ENCODE results near the gene SUCLG2.
"Not testable (repeated sequence)": the region's sequence is repeated elsewhere in the genome, so short reads cannot be mapped to it uniquely, and the experiment has no call there.

The SUCLG2 gene

DNA sequence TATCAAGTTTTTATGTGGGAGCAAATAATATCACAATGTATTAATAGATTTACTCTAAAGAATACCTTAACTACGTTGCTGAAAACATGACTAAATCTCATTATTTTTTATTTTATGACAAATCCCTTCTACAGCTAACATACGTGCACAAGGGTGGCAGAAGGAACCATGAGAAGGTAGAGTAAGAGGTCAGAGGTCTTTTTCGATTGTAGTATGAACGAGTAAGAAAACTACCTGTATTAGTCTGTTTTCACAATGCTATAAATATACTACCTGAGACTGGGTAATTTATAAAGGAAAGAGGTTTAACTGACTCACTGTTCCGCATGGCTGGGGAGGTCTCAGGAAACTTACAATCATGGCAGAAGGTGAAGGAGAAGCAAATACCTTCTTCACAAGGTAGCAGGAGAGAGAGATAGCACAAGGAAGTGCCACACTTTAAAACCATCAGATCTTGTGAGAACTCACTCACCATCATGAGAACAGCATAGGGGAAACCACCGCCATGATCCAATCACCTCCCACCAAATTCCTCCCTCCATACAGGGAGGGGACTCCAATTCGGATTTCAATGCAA, 95.3 kb downstream of the SUCLG2 start:
- DNase-seq (ENCODE audit: low spot score) = no peak

DNA sequence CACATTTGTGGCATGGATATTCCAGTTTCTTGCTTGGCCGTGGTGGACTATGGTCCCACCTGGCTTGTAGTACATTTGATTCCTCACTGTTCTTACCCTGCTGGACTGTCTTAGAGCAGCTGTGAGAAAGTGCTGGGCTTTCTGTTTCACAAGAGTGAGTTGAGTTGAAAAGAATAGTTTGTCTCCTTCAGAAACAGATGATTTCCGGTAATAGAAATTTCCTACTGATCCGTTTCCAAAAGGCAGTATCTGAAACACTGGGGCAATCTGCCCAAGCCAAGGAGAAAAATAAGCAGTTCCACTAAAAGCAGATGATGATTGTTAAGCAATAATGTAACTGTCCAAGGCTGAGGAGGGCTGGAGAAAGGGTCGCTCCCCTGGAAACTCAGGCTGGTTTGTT, 96.0 kb downstream of the SUCLG2 start:
- DNase-seq (ENCODE audit: low spot score) = no peak

DNA sequence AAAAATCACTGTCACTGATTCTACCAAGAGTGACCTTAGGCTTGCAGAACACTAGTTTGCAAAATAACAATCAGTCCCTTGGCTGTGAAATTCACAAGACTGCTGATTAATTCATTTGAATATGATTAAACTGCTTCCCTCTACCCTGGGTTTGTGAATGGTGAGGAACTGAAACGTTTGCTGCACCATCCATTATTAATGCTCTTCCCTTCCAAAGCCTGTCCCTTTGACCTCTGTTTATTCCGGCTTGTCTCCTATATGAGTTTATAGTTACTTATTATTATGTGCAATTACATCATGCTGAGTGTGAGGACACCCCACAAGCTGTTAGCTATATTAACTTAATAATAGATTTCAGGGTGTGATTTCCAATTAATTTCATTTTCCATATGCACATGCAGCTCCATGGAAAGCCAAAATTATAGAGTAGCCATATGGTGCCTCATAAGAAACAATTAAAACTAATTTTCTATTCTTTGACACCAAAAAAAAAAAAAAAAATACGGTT, 96.5 kb downstream of the SUCLG2 start:
- no peak for DNase-seq (ENCODE audit: low spot score)

DNA sequence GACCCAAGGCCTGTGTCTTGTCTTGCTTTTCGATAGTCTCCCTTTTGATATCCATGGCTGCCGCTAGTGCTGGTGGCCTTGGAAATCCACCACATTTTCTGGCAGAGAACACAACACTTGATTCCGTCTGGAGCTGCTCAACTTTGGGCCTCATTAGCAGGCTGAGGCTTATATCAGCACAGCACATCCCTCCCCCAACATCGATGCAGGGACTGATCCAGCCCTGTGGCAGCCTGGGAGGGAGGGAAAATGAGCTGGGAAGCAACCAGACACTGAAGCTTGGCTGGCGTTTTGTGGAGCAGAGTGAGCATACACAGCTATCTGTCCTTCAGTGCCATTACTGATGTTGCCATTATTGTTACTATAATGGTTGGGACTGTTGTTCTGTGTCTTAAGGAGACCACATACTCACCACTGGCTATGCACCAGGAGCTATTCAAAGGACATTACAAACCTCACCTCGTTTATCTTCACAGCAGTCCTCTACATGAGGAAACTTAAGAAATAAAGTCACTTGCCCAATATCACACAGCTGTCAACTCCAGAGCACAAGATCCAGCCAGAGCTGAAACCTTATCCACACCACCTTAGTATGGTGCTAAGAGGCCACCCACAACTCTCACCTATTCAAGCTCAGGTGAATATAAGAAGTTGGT, 102.9 kb downstream of the SUCLG2 start:
- no peak for DNase-seq (ENCODE audit: low spot score)

DNA sequence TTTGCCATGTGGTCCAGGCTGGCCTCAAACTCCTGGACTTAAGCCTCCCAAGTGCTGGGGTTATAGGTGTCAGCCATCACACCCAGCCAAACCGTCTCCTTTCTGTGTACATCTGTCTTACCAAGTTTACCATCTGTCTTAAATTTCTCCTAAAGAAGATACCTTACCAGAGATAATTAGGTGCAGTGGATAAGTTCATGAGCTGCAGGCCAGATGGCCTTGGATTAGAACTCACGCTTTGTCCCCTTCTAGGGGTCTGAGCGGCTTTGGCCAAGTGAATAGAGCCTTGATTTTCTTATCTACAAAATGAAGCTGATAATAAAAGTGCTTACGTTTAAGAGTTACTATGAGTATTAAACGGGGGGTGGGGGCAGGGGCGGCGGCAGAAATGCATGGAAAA, 103.9 kb downstream of the SUCLG2 start:
- DNase-seq (ENCODE audit: low spot score) = no peak

DNA sequence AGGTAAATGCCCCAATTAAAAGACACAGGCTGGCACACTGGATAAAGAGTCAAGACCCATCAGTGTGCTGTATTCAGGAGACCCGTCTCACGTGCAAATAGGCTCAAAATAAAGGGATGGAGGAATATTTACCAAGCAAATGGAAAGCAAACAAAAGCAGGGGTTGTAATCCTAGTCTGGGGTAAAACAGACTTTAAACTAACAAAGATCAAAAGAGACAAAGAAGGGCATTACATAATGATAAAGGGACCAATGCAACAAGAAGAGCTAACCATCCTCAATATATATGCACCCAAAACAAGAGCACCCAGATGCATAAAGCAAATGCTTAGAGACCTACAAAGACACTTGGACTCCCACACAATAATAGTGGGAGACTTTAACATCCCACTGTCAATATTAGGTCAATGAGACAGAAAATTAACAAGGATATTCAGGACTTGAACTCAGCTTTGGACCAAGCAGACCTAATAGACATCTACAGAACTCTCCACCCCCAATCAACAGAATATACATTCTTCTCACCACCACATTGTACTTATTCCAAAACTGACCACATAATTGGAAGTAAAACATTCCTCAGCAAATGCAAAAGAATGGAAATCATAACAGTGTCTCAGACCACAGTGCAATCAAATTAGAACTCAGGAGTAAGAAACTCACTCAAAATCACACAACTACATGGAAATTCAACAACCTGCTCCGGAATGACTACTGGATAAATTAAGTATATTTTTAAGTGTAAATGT, 111.7 kb downstream of the SUCLG2 start:
- DNase-seq (ENCODE audit: low spot score) = not testable (repeated sequence)

DNA sequence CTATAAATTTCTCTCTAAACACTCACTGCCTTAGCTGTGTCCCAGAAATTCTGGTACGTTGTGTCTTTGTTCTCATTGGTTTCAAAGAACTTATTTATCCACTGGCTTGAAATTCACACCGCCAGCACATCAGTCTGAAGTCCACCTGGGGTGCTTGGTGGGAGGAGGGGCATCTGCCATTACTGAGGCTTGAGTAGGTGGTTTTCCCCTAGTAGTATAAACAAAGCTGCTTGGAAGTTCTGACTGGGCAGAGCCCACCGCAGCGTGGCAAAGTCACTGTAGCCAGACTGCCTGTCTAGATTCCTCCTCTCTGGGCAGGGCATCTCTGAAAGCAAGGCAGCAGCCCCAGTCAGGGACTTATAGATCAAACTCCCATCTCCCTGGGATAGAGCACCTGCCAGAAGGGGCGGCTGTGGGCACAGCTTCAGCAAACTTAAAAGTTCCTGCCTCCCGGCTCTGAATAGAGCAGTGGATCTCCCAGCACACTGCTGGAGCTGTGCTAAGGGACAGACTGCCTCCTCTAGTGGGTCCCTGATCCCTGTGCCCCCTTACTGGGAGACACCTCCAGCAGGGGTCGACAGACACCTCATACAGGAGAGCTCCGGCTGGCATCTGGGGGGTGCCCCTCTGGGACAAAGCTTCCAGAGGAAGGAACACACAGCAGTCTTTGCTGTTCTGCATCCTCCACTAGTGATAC, 114.1 kb downstream of the SUCLG2 start:
- DNase-seq (ENCODE audit: low spot score) = no peak

DNA sequence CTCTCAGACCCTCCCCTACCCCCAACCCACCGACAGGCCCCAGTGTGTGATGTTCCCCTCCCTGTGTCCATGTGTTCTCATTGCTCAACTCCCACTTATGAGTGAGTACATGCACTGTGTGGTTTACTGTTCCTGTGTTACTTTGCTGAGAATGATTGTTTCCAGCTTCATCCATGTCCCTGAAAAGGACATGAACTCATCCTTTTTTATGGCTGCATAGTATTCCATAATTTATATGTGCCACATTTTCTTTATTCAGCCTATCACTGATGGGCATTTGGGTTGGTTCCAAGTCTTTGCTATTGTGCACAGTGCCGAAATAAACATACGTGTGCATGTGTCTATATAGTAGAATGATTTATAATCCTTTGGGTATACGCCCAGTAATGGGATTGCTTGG, 117.2 kb downstream of the SUCLG2 start:
- not testable (repeated sequence) for DNase-seq (ENCODE audit: low spot score)

DNA sequence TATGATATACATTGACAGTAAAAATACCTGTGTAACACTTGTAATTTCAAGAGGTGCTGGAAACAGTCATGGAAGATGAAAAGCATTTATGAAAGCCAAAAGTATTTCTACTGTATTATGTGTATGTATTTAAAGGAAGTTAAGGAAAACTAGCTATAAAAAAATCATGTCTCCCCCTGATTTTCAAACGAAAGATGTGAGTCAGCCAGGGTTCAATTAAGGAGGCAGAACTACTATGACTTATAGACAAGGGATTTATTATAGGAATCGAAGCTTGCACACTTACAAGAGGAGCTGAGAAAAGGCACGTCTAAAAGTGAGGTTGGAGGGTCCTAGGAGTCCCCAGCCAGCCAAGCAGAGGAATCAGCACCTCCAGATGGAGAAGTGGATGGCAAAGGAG, 119.4 kb downstream of the SUCLG2 start:
- no peak for DNase-seq (ENCODE audit: low spot score)

DNA sequence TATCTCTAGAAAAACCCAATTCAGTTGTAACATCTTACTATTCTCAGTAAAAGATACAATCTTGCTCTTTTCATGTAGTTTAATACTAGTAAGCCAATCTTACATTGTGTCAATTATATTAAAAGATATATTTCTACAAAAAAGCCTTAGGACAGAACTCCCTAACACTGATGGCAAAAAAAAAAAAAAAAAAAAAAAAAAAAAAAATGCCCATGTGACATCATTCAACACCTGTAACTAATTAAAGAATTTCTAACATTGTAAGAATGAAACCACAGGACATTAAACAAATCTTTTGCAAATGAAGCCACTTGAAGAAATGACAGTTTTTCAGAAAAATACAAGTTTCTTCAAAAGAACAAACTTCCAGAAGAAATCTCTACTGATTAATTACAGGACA, 119.8 kb downstream of the SUCLG2 start:
- DNase-seq (ENCODE audit: low spot score) = no peak

DNA sequence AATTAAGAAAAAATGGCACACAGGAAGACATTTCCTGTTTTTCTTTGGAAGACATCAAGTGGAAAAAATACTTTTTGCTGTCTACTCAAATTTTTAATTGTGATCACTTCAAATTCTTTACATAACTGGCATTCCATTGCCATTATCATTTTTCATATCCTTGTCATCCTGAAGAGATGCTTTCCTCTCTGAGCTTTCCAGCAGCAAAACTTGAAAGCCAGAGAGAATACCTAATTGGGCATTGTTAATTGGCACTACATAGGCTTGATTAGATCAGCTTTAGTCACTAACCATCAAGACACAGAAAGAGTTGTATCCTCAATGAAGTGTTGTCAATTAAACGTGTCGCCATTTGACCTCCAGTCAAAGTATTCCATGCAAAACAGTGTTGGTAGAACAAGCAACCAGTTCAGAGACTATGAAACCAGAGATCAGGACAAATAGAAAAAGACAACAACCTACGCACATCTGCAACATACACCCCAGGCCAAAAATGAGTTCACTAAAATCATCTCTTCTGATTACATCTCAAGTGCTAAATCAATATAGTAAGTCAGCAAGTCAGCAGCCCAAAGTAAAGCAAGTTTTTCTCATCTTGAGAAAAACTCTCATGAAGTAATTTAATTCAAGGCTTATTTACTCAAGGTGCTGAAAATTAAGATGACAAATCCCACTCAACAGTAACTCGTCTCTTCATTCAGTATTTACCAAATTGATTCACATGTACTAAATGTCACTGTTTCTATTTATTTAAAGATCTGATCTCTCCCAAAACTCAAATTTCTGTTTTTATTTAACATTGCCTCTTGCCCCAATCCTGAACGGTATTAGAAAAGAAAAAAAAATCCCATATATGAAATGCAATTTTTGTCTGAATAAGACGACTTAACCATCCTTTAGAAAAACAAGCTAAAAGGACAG, 123.0 kb downstream of the SUCLG2 start:
- DNase-seq (ENCODE audit: low spot score) = no peak

DNA sequence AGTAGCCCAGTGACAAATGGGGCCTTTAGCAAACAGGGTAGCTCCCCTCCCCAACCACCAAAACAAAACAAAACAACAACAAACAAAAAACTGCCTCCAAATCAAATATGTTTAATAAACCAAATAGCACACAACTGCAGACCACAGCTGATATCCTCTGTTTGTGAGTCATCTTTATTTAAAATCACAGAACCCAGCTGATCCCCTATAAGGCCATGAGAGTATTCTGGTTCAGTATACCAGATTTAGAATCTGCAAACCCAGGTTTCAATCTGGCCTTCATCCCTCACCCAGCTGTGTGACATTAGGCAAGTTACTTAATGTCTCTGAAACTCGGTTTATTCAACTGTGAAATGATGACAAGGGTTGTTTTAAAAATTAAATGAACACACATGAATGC, 124.5 kb downstream of the SUCLG2 start:
- DNase-seq (ENCODE audit: low spot score) = no peak

DNA sequence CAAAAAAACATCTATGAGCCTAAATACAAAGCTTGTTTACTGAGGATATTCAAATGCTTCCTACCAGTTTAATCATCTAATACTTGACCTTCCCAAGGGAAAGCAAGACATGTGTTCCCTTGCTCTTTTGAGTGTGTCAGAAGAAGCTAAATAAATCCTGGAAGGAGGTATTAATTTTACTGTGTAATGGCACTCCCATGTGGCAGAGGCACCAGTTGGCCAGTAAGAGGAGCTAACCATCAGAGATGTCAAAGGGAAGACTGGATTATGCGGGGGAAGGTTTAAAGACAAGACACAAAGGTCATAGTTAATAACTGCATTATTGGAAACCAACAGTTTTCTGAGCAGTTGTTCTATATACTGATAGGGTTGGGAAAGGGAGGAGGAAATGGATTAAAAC, 125.1 kb downstream of the SUCLG2 start:
- DNase-seq (ENCODE audit: low spot score) = no peak

DNA sequence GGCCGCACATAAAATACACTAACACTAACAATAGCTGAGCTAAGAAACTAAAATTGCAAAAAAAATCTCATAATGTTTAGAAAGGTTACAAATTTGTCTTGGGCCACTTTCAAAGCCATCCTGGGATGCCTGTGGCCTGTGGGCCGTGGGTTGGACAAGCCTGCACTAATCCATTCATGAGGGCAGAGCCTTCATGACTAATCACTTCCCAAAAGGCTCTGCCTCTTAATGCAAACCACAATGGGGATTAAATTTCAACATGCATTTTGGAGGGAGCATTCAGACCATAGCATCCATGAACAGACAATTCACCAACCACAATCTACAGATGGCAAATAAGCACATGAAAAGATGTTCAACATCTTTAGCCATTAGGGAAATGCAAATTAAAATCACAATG, 128.2 kb downstream of the SUCLG2 start:
- no peak for DNase-seq (ENCODE audit: low spot score)

DNA sequence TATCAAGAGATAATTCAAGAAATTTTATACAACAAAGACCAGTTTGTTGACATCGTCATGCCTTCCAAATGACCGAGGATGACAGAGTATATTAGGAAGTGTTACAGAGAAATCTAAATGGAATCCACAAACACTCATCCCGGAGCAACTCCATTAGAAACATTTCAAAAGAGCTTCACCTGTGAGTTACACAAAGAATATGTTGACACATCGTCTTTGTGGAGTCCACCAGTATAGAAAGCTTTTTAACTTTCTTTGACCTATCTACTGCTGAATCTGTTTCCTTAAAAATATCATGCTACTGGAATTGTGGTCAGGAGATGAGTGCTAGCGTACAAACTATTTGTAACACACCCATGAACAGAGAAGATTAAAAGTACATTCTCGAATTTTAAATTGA, 130.4 kb downstream of the SUCLG2 start:
- DNase-seq (ENCODE audit: low spot score) = no peak

DNA sequence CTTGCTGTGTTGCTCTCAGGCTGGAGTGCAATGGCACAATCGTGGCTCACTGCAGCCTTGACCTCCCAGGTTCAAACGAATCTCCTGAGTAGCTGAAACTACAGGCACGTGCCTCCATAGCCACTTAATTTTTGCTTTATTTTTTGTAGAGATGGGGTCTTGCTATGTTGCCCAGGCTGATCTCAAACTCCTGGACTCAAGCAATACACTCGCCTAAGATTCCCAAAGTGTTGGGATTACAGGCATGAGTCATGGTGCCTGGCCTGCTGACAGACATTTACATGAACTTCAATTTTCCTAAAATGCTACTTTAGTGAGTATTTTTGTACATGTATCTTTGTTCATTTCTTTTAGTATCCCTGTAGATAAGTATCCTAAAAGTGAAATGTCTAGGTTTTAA, 132.3 kb downstream of the SUCLG2 start:
- DNase-seq (ENCODE audit: low spot score) = no peak

DNA sequence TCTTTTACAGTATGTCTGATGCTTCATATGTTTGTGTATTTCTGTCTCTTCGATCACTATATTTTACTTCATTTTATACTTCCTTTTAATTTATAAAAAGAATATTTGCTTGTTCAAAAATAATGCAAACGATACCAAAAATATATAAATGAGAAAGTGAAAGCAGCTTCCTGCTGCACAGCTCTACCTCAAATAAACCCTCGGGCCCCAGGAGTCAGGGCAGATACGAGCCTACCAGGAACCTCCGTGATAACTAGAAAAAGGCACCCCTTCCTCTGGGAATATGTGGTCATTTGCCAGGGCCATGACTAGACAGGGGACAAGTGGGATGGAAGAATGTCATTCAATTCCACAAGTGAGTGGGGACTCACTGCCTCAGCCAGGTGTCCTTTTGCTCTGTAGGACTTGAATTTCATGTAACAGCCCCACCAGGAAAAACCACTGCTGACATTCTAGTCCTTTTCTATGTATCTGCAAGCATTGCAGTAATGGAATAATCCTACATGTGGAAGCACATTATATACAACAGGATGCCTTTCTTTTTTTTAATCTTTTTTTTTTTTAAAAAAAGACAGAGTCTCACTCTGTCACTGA, 133.3 kb downstream of the SUCLG2 start:
- no peak for DNase-seq (ENCODE audit: low spot score)

DNA sequence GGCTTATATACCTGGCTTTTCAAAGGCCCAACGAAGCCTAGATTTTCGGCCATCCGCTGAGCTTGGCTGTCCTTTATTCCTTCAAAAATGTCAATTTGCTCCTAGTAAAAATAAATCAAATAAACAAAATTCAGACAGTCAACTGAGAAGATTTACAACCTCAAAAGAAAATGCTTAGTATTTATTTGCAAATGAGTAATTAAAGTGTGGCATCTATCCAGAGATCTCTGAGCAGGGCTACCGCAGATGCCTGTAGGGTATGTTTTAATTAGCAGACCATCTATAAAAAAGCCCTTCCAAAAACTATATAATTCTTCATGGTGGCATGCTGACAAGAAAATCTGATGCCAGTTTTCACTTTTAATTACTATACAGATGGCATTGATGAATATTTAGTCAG, 136.2 kb downstream of the SUCLG2 start:
- DNase-seq (ENCODE audit: low spot score) = no peak

DNA sequence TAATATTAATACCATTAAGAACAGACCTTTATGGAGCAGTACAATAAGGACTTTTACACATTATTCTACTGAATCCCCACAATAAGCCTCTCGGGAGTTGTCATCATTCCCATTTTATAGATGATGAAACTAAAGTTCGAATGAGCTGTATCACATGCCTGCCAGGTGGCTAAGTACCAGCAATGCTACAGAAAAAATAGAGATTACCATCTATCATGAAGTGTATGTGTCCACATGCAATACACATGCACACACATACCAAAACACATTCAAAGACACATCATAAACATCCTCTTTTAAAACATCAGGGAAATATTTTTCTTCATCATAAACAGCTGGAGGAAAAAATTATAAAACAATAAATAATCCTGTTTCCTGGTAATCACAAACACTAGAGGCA, 136.6 kb downstream of the SUCLG2 start:
- no peak for DNase-seq (ENCODE audit: low spot score)

DNA sequence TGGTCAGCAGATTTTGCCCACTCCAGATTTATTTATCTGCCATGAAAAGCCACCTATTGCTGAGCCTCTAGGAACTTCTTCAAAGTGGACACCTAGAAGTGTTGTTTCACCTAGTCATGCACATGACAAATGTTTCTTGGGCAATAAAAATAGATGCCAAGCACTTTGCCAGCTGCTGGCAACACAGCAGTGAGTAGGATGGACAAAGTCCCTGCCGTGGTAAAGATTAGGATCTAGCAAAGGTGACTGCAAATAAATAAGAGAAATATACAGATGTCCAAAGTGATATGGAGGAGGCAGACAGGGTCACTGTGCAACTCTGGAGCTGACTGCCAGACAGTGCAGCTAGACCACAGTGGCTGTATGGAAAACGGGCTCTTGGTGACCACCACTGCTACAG, 137.9 kb downstream of the SUCLG2 start:
- DNase-seq (ENCODE audit: low spot score) = no peak

DNA sequence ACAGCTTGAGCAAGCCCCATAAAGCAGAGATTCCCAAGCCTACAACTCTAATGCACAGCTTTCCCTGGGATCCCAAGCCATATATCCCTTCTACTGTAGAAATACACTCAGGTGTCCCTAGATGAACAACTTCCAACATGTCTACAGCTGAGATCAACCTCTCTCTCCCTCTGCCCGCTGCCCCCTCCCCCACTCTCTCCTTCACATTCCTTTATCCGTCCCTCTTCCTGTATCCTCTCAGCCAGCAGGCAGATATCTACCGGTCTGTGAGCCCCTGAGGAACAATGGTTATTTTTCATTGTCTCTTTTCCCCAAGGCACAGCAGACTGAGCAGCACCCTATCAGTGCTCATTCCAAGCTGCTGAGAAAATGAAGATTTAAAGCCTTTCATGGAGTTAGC, 138.6 kb downstream of the SUCLG2 start:
- no peak for DNase-seq (ENCODE audit: low spot score)
